Measurements from ENCODE around the gene TOM1L1.

TOM1L1 gene

DNA sequence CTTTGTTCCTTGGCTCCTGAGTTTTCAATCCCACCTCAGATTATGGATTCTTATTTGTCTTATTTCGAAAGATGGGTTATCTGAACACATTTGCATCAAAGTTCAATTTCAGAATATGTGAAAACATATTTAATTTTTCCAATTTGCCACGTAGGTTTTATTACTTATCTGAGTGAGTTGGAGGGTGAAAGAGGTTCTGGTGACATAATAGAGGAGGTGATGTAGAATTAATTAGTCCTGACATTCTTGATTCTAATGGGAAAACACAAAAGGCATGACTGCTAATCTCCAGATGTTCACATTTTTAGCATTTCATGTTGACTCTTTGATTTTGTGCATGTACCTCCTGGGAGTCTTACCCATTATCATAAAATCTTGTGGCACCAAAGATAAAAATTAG is 9.1 kb downstream of the TOM1L1 start:
- TF ChIP-seq, protein P1, sequence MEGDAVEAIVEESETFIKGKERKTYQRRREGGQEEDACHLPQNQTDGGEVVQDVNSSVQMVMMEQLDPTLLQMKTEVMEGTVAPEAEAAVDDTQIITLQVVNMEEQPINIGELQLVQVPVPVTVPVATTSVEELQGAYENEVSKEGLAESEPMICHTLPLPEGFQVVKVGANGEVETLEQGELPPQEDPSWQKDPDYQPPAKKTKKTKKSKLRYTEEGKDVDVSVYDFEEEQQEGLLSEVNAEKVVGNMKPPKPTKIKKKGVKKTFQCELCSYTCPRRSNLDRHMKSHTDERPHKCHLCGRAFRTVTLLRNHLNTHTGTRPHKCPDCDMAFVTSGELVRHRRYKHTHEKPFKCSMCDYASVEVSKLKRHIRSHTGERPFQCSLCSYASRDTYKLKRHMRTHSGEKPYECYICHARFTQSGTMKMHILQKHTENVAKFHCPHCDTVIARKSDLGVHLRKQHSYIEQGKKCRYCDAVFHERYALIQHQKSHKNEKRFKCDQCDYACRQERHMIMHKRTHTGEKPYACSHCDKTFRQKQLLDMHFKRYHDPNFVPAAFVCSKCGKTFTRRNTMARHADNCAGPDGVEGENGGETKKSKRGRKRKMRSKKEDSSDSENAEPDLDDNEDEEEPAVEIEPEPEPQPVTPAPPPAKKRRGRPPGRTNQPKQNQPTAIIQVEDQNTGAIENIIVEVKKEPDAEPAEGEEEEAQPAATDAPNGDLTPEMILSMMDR (IDR thresholded peaks at IDR 0.05; ENCODE audit: low read depth, low read length) = no peak
- no peaks in the 10 kb centered on the region for H3K9me3 ChIP-seq
- H3K27me3 ChIP-seq = no peaks in the 10 kb centered on the region
- DNase-seq = no peak
- no peak overlapping the region for H3K4me3 ChIP-seq (ENCODE audit: low read depth, low read length)
- H3K4me1 ChIP-seq = no peaks in the 10 kb centered on the region
- no peaks in the 10 kb centered on the region for H3K36me3 ChIP-seq

- no peaks in the 10 kb centered on the region for H3K4me1 ChIP-seq
- no peaks in the 10 kb centered on the region for H3K9me3 ChIP-seq
- H3K27me3 ChIP-seq = no peaks in the 10 kb centered on the region
- no peaks in the 10 kb centered on the region for H3K36me3 ChIP-seq
- TF ChIP-seq, protein P1 (IDR thresholded peaks at IDR 0.05; ENCODE audit: low read depth, low read length) = no peak
- H3K4me3 ChIP-seq (ENCODE audit: low read depth, low read length) = no peak overlapping the region
- no peak for DNase-seq
Observed at GRCh38 chr17:54916721-54917120, 16.1 kb downstream of the TOM1L1 start.

DNA sequence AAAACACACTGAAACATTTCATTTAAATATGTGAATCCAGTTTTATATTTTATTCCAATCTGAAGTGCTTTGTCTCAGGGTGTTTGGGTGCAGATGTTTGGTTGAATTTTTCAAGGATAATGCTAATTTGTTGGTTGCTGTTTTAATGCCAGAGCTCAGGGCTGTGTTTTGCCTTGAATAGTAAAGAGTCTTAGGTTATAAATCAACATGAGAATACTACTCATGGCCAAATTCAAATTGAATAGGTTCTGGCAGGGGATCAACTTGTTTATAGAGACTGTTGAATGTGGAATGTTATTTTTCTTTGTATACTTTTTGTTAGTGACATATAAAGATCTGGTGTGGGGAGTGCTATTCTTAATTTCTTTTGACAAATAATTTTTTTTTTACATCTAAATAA is 18.8 kb downstream of the TOM1L1 start:
- H3K36me3 ChIP-seq = no peaks in the 10 kb centered on the region
- no peaks in the 10 kb centered on the region for H3K9me3 ChIP-seq
- no peak overlapping the region for H3K4me3 ChIP-seq (ENCODE audit: low read depth, low read length)
- H3K27me3 ChIP-seq = no peaks in the 10 kb centered on the region
- no peak for DNase-seq
- TF ChIP-seq, protein P1 (IDR thresholded peaks at IDR 0.05; ENCODE audit: low read depth, low read length) = no peak
- no peaks in the 10 kb centered on the region for H3K4me1 ChIP-seq

GRCh38 chr17:54920819-54921218 is 20.2 kb downstream of the TOM1L1 start:
- Histone ChIP-seq H3K9me3 (no peaks in the 10 kb centered on the region), H3K4me3 (ENCODE audit: low read depth, low read length) (no peak overlapping the region), H3K36me3 (no peaks in the 10 kb centered on the region), H3K27me3 (no peaks in the 10 kb centered on the region), H3K4me1 (no peaks in the 10 kb centered on the region)
- DNase-seq = no peak
- TF ChIP-seq, protein P1 (IDR thresholded peaks at IDR 0.05; ENCODE audit: low read depth, low read length) = no peak

DNA sequence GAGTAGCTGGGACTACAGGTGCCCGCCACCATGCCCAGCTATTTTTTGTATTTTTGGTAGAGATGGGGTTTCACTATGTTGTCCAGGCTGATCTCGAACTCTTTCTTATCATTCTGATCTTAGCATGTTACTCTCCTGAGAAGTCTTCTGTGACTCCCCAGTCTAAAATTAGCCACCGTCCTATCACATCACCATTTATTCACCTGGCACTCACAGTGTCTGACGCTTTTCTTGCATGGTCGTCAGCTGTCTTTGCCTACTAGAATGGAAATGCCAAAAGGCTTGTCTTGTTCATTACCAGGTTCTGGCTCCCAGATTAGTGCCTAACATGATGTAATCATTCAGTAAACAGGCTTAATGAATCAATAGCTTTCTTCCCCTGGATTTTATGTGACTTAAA is 23.8 kb downstream of the TOM1L1 start:
- Histone ChIP-seq H3K4me3 (ENCODE audit: low read depth, low read length) (no peak overlapping the region), H3K4me1 (no peaks in the 10 kb centered on the region), H3K36me3 (no peaks in the 10 kb centered on the region), H3K27me3 (no peaks in the 10 kb centered on the region), H3K9me3 (no peaks in the 10 kb centered on the region)
- TF ChIP-seq, protein P1 (IDR thresholded peaks at IDR 0.05; ENCODE audit: low read depth, low read length) = no peak
- DNase-seq = no peak

DNA sequence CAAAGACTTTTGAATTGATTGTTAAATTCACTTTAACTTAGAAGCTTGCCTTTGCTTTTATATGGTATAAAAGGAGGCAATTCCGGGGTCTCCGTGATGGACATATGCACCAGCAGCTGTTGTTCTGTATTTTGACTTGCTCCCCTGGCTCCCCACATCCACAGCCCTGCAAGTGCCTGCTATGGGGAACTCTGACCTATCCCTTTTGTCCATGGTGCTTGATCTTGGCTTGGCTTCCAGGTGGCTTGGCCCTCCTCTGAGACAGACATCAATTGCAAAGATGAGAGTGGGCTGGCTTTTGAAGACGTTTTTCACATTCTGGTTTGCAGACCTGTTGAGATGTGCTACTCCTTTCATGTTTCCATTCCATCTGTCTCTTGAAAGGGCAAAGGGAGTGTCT is 26.9 kb downstream of the TOM1L1 start:
- Histone ChIP-seq H3K4me1 (no peaks in the 10 kb centered on the region), H3K36me3 (no peaks in the 10 kb centered on the region), H3K27me3 (no peaks in the 10 kb centered on the region), H3K9me3 (no peaks in the 10 kb centered on the region), H3K4me3 (ENCODE audit: low read depth, low read length) (no peak overlapping the region)
- DNase-seq = no peak
- TF ChIP-seq, protein P1 (IDR thresholded peaks at IDR 0.05; ENCODE audit: low read depth, low read length) = no peak
